Activated naive CD8-positive, alpha-beta T cell treated with anti-CD3 and anti-CD28 coated beads for 36 hours (primary cell): Measurements from ENCODE around the gene PRKCH. TPM values are rescaled to one million over a fixed set of nuclear protein-coding genes. Genes with fewer than 3 reads are reported as not detected.

Experiments
- DNase-seq: peaks from one replicate; pipeline ENCODE4 v3.0.0; 2021
- H3K27ac Mint-ChIP-seq: one replicate; pipeline ENCODE4 v1.8.0; 2022; ENCODE audit warnings: mild to moderate bottlenecking, moderate library complexity, mixed read lengths
- H3K27me3 Mint-ChIP-seq: one replicate; pipeline ENCODE4 v1.8.0; 2022; ENCODE audit warnings: mild to moderate bottlenecking, mixed read lengths
- H3K36me3 Mint-ChIP-seq: one replicate; pipeline ENCODE4 v1.8.0; 2021; ENCODE audit warnings: mild to moderate bottlenecking, mixed read lengths
- H3K4me1 Mint-ChIP-seq: one replicate; pipeline ENCODE4 v1.8.0; 2021; ENCODE audit warnings: mixed read lengths
- H3K4me3 Mint-ChIP-seq: one replicate; pipeline ENCODE4 v1.8.0; 2022; ENCODE audit warnings: mild to moderate bottlenecking, moderate library complexity, mixed read lengths
- H3K9me3 Mint-ChIP-seq: one replicate; pipeline ENCODE4 v1.8.0; 2022; ENCODE audit warnings: mixed read lengths
- total RNA-seq, 2 experiments: library from RNA; stranded (reverse); gene quantifications; one replicate each; pipeline ENCODE4 v1.2.3, GENCODE V29; 2021

Gene PRKCH
- total RNA-seq, 2 experiments from 2014 or later: 176 to 177 TPM

GRCh38 chr14:61498811-61499210 lies 177.4 kb downstream of the PRKCH start:
- Mint-ChIP-seq H3K4me3 (no peak overlapping the region), H3K27me3 (no peaks in the 10 kb centered on the region), H3K36me3 (peaks cover 70% of the 10 kb centered on the region), H3K27ac (peak overlapping the region; percentile 80), H3K9me3 (no peaks in the 10 kb centered on the region), H3K4me1 (peaks cover 71% of the 10 kb centered on the region)
- DNase-seq: no peak

DNA sequence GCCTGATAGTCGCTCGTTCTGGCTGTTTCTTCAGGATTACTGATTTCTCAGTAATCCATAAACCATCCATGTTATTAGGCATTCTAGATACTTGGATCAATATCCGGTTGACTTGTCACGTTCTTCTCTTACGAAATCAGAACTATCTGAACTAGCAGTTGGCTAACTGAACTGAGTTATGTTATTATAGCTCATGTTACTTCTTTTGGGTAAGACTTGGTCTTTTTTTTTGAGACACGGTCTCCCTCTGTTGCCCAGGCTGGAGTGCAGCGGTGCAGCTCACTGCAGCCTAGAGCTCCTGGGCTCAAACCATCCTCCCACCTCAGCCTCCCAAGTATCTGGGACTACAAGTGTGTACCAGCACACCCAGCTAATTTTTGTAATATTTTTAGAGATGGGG lies 178.6 kb downstream of the PRKCH start:
- no peak for DNase-seq
- Mint-ChIP-seq H3K36me3 (peaks cover 75% of the 10 kb centered on the region), H3K4me3 (no peak overlapping the region), H3K27me3 (no peaks in the 10 kb centered on the region), H3K9me3 (peaks cover 4% of the 10 kb centered on the region), H3K4me1 (peaks cover 78% of the 10 kb centered on the region), H3K27ac (peak overlapping the region; percentile 14)

DNA sequence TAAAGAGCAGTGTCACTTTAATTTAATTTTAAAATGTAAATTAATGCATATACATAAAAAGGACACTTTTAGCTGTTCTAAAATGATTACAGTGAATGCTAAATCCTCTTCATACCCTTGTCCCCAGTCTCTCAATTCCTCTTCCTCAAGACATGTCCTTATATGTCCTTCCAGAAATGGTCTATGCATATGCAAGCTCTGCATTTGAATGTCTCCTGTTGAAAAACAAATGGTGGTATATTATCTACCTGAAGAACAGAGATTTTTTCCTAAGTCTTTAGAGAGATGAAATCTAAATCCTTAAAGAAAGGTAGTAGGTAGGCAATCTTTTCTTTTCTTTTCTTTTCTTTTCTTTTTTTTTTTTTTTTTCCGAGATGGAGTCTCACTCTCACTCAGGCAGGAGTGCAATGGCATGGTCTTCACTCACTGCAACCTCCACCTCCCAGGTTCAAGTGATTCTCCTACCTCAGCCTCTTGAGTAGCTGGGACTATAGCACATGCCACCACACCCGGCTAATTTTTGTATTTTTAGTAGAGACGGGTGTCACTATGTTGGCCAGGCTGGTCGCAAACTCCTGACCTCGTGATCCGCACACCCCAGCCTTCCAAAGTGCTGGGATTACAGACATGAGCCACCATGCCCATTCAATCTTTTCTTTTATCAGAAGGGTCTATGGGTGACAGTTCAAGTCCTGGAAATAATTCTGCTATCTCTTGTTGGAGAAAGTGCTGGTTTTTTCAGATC lies 180.5 kb downstream of the PRKCH start:
- Mint-ChIP-seq H3K4me1 (peaks cover 89% of the 10 kb centered on the region), H3K27me3 (no peaks in the 10 kb centered on the region), H3K4me3 (peak overlapping the region; percentile 69), H3K36me3 (peaks cover 75% of the 10 kb centered on the region), H3K9me3 (peaks cover 5% of the 10 kb centered on the region), H3K27ac (peak overlapping the region; percentile 98)
- DNase-seq: no peak

DNA sequence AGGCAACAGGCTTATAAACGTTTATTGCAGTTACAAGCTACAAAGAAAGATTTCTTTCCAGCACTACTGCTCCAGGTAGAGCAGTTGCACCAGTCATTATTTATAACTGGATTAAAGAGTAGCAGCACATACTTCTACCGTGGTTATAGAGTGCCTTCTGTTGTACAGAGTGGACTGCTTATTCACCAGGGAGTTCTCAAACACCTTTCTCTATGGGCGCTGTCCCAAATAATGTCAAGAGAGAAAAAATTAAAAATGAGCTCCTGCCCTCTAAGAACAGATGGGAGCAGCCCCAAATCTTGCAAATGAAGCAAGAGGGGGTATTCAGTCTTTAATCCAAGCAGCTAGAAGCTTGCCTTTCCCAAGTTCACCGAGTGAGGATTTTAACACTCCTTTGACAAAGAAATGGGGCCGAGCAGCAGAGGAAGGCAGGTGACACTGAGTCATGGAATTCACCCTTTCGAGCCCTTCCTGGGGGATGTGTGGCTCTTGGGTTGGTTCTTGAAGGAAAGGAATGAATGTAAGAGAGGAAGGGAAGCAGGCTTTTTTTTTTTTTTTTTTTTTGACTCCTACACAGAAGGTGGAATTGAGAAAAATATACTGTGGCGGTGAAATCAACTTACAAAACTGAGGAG lies 181.2 kb downstream of the PRKCH start:
- peaks cover 8% of the 10 kb centered on the region for H3K9me3 Mint-ChIP-seq
- no peak for DNase-seq
- peak overlapping the region; percentile 69 for H3K4me3 Mint-ChIP-seq
- H3K36me3 Mint-ChIP-seq: peaks cover 75% of the 10 kb centered on the region
- H3K27ac Mint-ChIP-seq: peak overlapping the region; percentile 98
- H3K27me3 Mint-ChIP-seq: no peaks in the 10 kb centered on the region
- peaks cover 89% of the 10 kb centered on the region for H3K4me1 Mint-ChIP-seq

DNA sequence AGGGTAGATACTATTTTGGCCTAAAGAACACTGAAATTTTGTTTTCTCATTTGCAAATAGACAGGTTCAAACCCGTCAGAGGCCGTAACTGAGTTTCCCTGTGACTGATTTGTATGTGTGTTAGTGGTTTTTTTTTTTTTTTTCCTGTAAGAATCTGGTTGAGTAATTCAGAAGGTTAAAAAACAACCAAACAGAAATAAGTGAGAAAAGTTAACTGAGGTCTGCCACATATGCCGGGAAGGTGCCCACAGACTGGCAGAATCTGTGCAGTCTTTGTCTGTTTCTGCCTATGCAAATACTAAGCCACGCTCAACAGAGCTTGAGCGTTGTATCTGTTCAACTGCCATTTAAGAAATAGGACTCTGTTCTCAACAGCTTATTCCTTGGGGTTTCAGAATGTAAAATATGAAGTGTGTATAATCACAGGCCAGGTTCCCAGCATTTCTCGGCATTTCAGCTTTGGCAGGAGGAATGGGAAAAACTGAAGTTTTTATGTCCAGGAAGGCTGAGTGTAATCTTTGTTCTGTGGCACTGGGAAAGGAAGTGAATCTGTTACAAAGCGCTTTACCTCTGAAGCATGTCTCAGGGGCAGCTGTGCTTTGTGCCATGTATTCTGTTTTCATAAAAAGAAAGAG lies 181.9 kb downstream of the PRKCH start:
- peaks cover 79% of the 10 kb centered on the region for H3K36me3 Mint-ChIP-seq
- H3K4me3 Mint-ChIP-seq: peak overlapping the region; percentile 69
- peaks cover 10% of the 10 kb centered on the region for H3K9me3 Mint-ChIP-seq
- peaks cover 92% of the 10 kb centered on the region for H3K4me1 Mint-ChIP-seq
- H3K27me3 Mint-ChIP-seq: no peaks in the 10 kb centered on the region
- H3K27ac Mint-ChIP-seq: peak overlapping the region; percentile 98
- DNase-seq: peak; percentile 69

- Mint-ChIP-seq H3K4me3 (peak overlapping the region; percentile 58), H3K27ac (peak overlapping the region; percentile 98), H3K4me1 (peaks cover 92% of the 10 kb centered on the region), H3K36me3 (peaks cover 81% of the 10 kb centered on the region), H3K27me3 (no peaks in the 10 kb centered on the region), H3K9me3 (peaks cover 10% of the 10 kb centered on the region)
- DNase-seq: no peak
Observed at GRCh38 chr14:61504901-61505300, 183.5 kb downstream of the PRKCH start.

- Mint-ChIP-seq H3K4me1 (peaks cover 93% of the 10 kb centered on the region), H3K27ac (peak overlapping the region; percentile 98), H3K4me3 (peak overlapping the region; percentile 59), H3K27me3 (no peaks in the 10 kb centered on the region), H3K9me3 (peaks cover 10% of the 10 kb centered on the region), H3K36me3 (peaks cover 74% of the 10 kb centered on the region)
- DNase-seq: peak; percentile 58
Observed at GRCh38 chr14:61505815-61506809, 184.7 kb downstream of the PRKCH start.

GRCh38 chr14:61508526-61508925 lies 187.1 kb downstream of the PRKCH start:
- Mint-ChIP-seq H3K4me1 (peaks cover 93% of the 10 kb centered on the region), H3K9me3 (peaks cover 10% of the 10 kb centered on the region), H3K4me3 (no peak overlapping the region), H3K27ac (peak overlapping the region; percentile 94), H3K36me3 (peaks cover 76% of the 10 kb centered on the region), H3K27me3 (no peaks in the 10 kb centered on the region)
- DNase-seq: no peak

DNA sequence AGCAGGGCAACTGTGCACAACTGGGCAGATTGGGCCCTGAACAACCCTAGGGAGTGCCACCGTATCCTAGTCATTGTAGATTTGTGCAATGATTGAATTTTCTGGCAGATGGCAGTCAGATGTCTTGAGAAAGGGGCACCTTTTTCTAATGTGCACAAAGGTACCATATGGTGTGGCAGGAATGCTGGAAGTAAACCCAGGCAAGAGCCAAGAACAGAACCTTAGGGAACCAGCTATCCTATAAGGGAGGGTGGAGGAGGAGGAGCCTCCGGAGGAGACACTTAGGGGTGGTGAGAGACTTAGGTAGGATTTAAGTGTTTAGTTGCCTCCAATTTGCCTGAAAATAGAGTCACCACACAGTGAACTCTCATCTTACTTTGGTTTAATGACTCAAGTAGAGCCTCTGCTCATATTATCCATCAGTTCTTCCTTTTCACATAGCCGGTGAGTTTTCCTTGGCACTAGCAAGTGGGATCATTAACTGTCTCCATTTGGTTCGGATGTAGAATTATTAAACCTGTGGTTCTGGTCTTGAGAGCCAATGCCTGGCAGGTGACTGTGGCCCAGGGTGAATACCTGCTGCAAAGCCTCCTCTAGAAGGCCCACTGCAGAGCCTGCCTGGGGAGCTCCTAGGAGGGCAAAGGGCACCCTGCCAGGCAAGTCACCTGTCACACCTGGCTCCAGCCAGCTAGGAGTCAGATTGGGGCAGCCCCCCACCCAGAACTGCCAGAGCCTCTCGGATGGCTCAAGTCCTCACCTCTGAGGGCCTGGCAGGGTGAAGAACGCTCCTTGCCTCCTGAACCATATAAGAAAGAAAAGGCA lies 189.6 kb downstream of the PRKCH start:
- peaks cover 5% of the 10 kb centered on the region for H3K9me3 Mint-ChIP-seq

GRCh38 chr14:61511558-61511948 lies 190.2 kb downstream of the PRKCH start:
- H3K27ac Mint-ChIP-seq: peak overlapping the region; percentile 94
- peak; percentile 69 for DNase-seq
- peak overlapping the region; percentile 68 for H3K4me3 Mint-ChIP-seq
- peaks cover 75% of the 10 kb centered on the region for H3K36me3 Mint-ChIP-seq
- H3K27me3 Mint-ChIP-seq: no peaks in the 10 kb centered on the region
- peaks cover 92% of the 10 kb centered on the region for H3K4me1 Mint-ChIP-seq
- peaks cover 5% of the 10 kb centered on the region for H3K9me3 Mint-ChIP-seq

More for the DNA sequence above, 189.6 kb downstream of the PRKCH start:
- H3K27ac Mint-ChIP-seq: peak overlapping the region; percentile 94
- peaks cover 77% of the 10 kb centered on the region for H3K36me3 Mint-ChIP-seq
- H3K27me3 Mint-ChIP-seq: no peaks in the 10 kb centered on the region
- peaks cover 92% of the 10 kb centered on the region for H3K4me1 Mint-ChIP-seq
- H3K4me3 Mint-ChIP-seq: peak overlapping the region; percentile 68
- no peak for DNase-seq

- peaks cover 92% of the 10 kb centered on the region for H3K4me1 Mint-ChIP-seq
- H3K27ac Mint-ChIP-seq: peak overlapping the region; percentile 94
- H3K9me3 Mint-ChIP-seq: peaks cover 5% of the 10 kb centered on the region
- DNase-seq: no peak
- no peaks in the 10 kb centered on the region for H3K27me3 Mint-ChIP-seq
- H3K4me3 Mint-ChIP-seq: peak overlapping the region; percentile 68
- H3K36me3 Mint-ChIP-seq: peaks cover 71% of the 10 kb centered on the region
Observed at GRCh38 chr14:61512026-61512834, 190.9 kb downstream of the PRKCH start.

GRCh38 chr14:61513986-61514830 lies 192.8 kb downstream of the PRKCH start:
- peak overlapping the region; percentile 59 for H3K27ac Mint-ChIP-seq
- DNase-seq: no peak
- no peak overlapping the region for H3K4me3 Mint-ChIP-seq
- H3K9me3 Mint-ChIP-seq: no peaks in the 10 kb centered on the region
- H3K36me3 Mint-ChIP-seq: peaks cover 65% of the 10 kb centered on the region
- H3K4me1 Mint-ChIP-seq: peaks cover 90% of the 10 kb centered on the region
- H3K27me3 Mint-ChIP-seq: no peaks in the 10 kb centered on the region
